H1 (cell line): ENCODE measurements around the gene TP73. TPM values are rescaled to one million over a fixed set of nuclear protein-coding genes. Genes with fewer than 3 reads are reported as not detected.

Experiments
- CTCF ChIA-PET: fragments of 300-600 bp; sonication (Branson Sonifier 250); formaldehyde crosslinking; loops from one replicate; lab custom pipeline; 2021; ENCODE audit not compliant: partially characterized antibody; lab: Charles Lee
- POLR2A ChIA-PET: fragments of 300-600 bp; sonication (Branson Sonifier 250); formaldehyde crosslinking; loops from one replicate; lab custom pipeline; 2021; ENCODE audit warnings: inconsistent platforms; ENCODE audit not compliant: partially characterized antibody; lab: Charles Lee
- DNase-seq, 2 experiments: peaks; one replicate each; pipeline versions ENCODE4 v3.0.0 to v3.0.0-alpha.2; 2010 to 2022; ENCODE audit warnings: low spot score in 2 of 2, low read depth in 1 of 2, mixed read lengths in 1 of 2
- FAIRE-seq: peaks from 2 replicates; lab custom pipeline; 2011; peaks lifted over from hg19 to GRCh38; lab: Jason Lieb, UNC
- H2AFZ ChIP-seq: 2 replicates; pipeline ENCODE4 v1.8.1; 2012; ENCODE audit warnings: low read length, inconsistent platforms
- H2AK5ac ChIP-seq: 2 replicates; pipeline ENCODE4 v1.6.1; 2013; ENCODE audit warnings: low read depth, low read length
- H2BK120ac ChIP-seq: replicated peaks from 2 replicates; pipeline ENCODE3; 2013; ENCODE audit warnings: low read depth, low read length, inconsistent platforms
- H2BK12ac ChIP-seq: 2 replicates; pipeline ENCODE4 v1.6.1; 2013; ENCODE audit warnings: low read depth, low read length
- H2BK15ac ChIP-seq: 2 replicates; pipeline ENCODE4 v1.6.1; 2013; ENCODE audit warnings: low read length
- H2BK20ac ChIP-seq: 2 replicates; pipeline ENCODE4 v1.6.1; 2013; ENCODE audit warnings: low read length
- H2BK5ac ChIP-seq: 2 replicates; pipeline ENCODE4 v1.6.1; 2013; ENCODE audit warnings: low read depth, low read length
- H3K14ac ChIP-seq: 2 replicates; pipeline ENCODE4 v1.6.1; 2013; ENCODE audit warnings: inconsistent platforms; ENCODE audit not compliant: insufficient read length
- H3K18ac ChIP-seq: 2 replicates; pipeline ENCODE4 v1.6.1; 2013; ENCODE audit warnings: low read length; ENCODE audit errors: extremely low read depth
- H3K23ac ChIP-seq: 2 replicates; pipeline ENCODE4 v1.6.1; 2013; ENCODE audit warnings: inconsistent platforms; ENCODE audit not compliant: insufficient read length
- H3K23me2 ChIP-seq: 2 replicates; pipeline ENCODE4 v1.6.1; 2013; ENCODE audit warnings: low read depth, low read length
- H3K27ac ChIP-seq: 2 replicates; pipeline ENCODE4 v1.6.1; 2011; ENCODE audit warnings: low read depth, low read length, inconsistent platforms
- H3K27me3 ChIP-seq, 4 experiments: replicated peaks in 1 of 4; 1 replicate in 1 of 4; 2 replicates in 3 of 4; pipeline versions ENCODE4 v1.6.1 to v1.8.1; 2011 to 2013; ENCODE audit warnings: low read length in 3 of 4, mild to moderate bottlenecking in 3 of 4, inconsistent platforms in 2 of 4, mixed read lengths in 2 of 4, moderate library complexity in 1 of 4; ENCODE audit not compliant: control insufficient read depth in 3 of 4, insufficient read depth in 3 of 4; ENCODE audit errors: extremely low read depth in 1 of 4
- H3K36me3 ChIP-seq, 4 experiments: 2 replicates each; pipeline versions ENCODE4 v1.6.1 to v1.8.1; 2011 to 2013; ENCODE audit warnings: mild to moderate bottlenecking in 4 of 4, low read length in 3 of 4, moderate library complexity in 2 of 4, control low read depth in 1 of 4, inconsistent platforms in 1 of 4; ENCODE audit not compliant: insufficient read depth in 4 of 4, control insufficient read depth in 2 of 4
- H3K4ac ChIP-seq: replicated peaks from 2 replicates; pipeline ENCODE3; 2013; ENCODE audit warnings: low read length, low read depth, mixed read lengths, inconsistent platforms; ENCODE audit not compliant: insufficient read length
- H3K4me1 ChIP-seq, 4 experiments: replicated peaks in 1 of 4; 1 replicate in 1 of 4; 2 replicates in 3 of 4; pipeline versions ENCODE4 v1.6.1 to v1.8.1; 2011 to 2013; ENCODE audit warnings: low read length in 3 of 4, inconsistent platforms in 2 of 4, mixed read lengths in 1 of 4; ENCODE audit not compliant: insufficient read depth in 4 of 4, control insufficient read depth in 3 of 4
- H3K4me2 ChIP-seq, 2 experiments: 2 replicates each; pipeline versions ENCODE4 v1.6.1 to v1.8.1; 2011 to 2013; ENCODE audit warnings: low read depth in 2 of 2, low read length in 2 of 2, control low read depth in 1 of 2, inconsistent platforms in 1 of 2, mild to moderate bottlenecking in 1 of 2; ENCODE audit not compliant: insufficient read depth in 1 of 2
- H3K4me3 ChIP-seq, 4 experiments: fragments of 200-600, 300-600 bp in 1 of 4; sonication (generic), shearing (Covaris generic), sonication (Bioruptor Twin) in 1 of 4; 2 replicates each; pipeline versions ENCODE4 v1.5.1 to v1.8.1; 2011 to 2016; ENCODE audit warnings: low read length in 4 of 4, low read depth in 3 of 4, control low read depth in 2 of 4, inconsistent platforms in 2 of 4, mild to moderate bottlenecking in 2 of 4, mixed read lengths in 1 of 4, moderate library complexity in 1 of 4; ENCODE audit not compliant: insufficient read depth in 2 of 4; ENCODE audit errors: extremely low read depth in 1 of 4
- H3K56ac ChIP-seq: replicated peaks from 2 replicates; pipeline ENCODE3; 2013; ENCODE audit warnings: low read depth, mild to moderate bottlenecking, mixed read lengths, low read length, inconsistent platforms; ENCODE audit not compliant: insufficient read length
- H3K79me1 ChIP-seq: 2 replicates; pipeline ENCODE4 v1.6.1; 2013; ENCODE audit warnings: low read depth, low read length, control low read depth
- H3K79me2 ChIP-seq, 2 experiments: 2 replicates each; pipeline versions ENCODE4 v1.6.1 to v1.8.1; 2012 to 2013; ENCODE audit warnings: low read length in 2 of 2, mild to moderate bottlenecking in 2 of 2, inconsistent platforms in 1 of 2; ENCODE audit not compliant: insufficient read depth in 2 of 2, control insufficient read depth in 1 of 2
- H3K9ac ChIP-seq, 4 experiments: replicated peaks in 1 of 4; 1 replicate in 1 of 4; 2 replicates in 3 of 4; pipeline versions ENCODE4 v1.6.1 to v1.8.1; 2011 to 2013; ENCODE audit warnings: low read depth in 3 of 4, low read length in 3 of 4, control low read depth in 2 of 4, mild to moderate bottlenecking in 2 of 4, moderate library complexity in 2 of 4, inconsistent platforms in 1 of 4; ENCODE audit errors: extremely low read depth in 1 of 4
- H3K9me3 ChIP-seq, 2 experiments: 2 replicates each; pipeline versions ENCODE4 v1.6.1 to v1.8.1; 2012 to 2013; ENCODE audit warnings: mild to moderate bottlenecking in 2 of 2, moderate library complexity in 2 of 2, control low read depth in 1 of 2, inconsistent platforms in 1 of 2, low read depth in 1 of 2, low read length in 1 of 2, mixed read lengths in 1 of 2; ENCODE audit not compliant: insufficient read depth in 2 of 2
- H4K20me1 ChIP-seq, 2 experiments: replicated peaks in 1 of 2; 2 replicates each; pipeline versions ENCODE3 to v1.8.1; 2011 to 2013; ENCODE audit warnings: inconsistent platforms in 2 of 2, low read length in 2 of 2, mild to moderate bottlenecking in 1 of 2; ENCODE audit not compliant: insufficient read depth in 2 of 2, control insufficient read depth in 1 of 2
- H4K5ac ChIP-seq: 2 replicates; pipeline ENCODE4 v1.6.1; 2013; ENCODE audit warnings: low read length, low read depth, mixed read lengths, inconsistent platforms; ENCODE audit not compliant: insufficient read length
- H4K8ac ChIP-seq: 2 replicates; pipeline ENCODE4 v1.8.0; 2013; ENCODE audit warnings: mild to moderate bottlenecking, moderate library complexity, low read length, inconsistent platforms; ENCODE audit not compliant: insufficient read depth; ENCODE audit errors: extremely low read depth
- H4K91ac ChIP-seq: replicated peaks from 2 replicates; pipeline ENCODE3; 2013; ENCODE audit warnings: low read length, mixed read lengths, inconsistent platforms; ENCODE audit not compliant: insufficient read length
- CBX8 ChIP-seq: fragments of 300-800, 300-1000 bp; sonication (generic); IDR thresholded peaks from 2 replicates; pipeline ENCODE4 v1.7.1; 2016; ENCODE audit warnings: low read depth, low read length, borderline replicate concordance
- CEBPB ChIP-seq: IDR thresholded peaks from 2 replicates; pipeline ENCODE4 v1.6.1; 2012; ENCODE audit warnings: low read depth, low read length
- EP300 ChIP-seq, 2 experiments: IDR thresholded peaks; 1 replicate in 1 of 2; 2 replicates in 1 of 2; pipeline ENCODE4 v1.6.1; 2011 to 2012; ENCODE audit warnings: low read depth in 2 of 2, low read length in 2 of 2, mild to moderate bottlenecking in 2 of 2, borderline replicate concordance in 1 of 2, inconsistent platforms in 1 of 2, moderate library complexity in 1 of 2
- JUND ChIP-seq: IDR thresholded peaks from 2 replicates; pipeline ENCODE4 v1.6.1; 2011; ENCODE audit warnings: mild to moderate bottlenecking, improper control_type of control experiment, low read length
- NRF1 ChIP-seq: IDR thresholded peaks from 2 replicates; pipeline ENCODE4 v1.6.1; 2011; ENCODE audit warnings: mild to moderate bottlenecking, low read depth, low read length, improper control_type of control experiment
- RAD21 ChIP-seq, 2 experiments: IDR thresholded peaks in 1 of 2; conservative IDR thresholded peaks in 1 of 2; 2 replicates each; pipeline ENCODE4 v1.6.1; 2011; ENCODE audit warnings: low read depth in 2 of 2, low read length in 2 of 2, improper control_type of control experiment in 1 of 2, inconsistent platforms in 1 of 2, mild to moderate bottlenecking in 1 of 2, moderate library complexity in 1 of 2
- SIX5 ChIP-seq: IDR thresholded peaks from 2 replicates; pipeline ENCODE4 v1.6.1; 2011; ENCODE audit warnings: mild to moderate bottlenecking, low read depth, low read length
- SP4 ChIP-seq: IDR thresholded peaks from 2 replicates; pipeline ENCODE4 v1.6.1; 2012; ENCODE audit warnings: low read length, inconsistent platforms
- TAF1 ChIP-seq: IDR thresholded peaks from 2 replicates; pipeline ENCODE4 v1.6.1; 2011; ENCODE audit warnings: mild to moderate bottlenecking, low read depth, low read length
- TCF12 ChIP-seq: IDR thresholded peaks from 2 replicates; pipeline ENCODE4 v1.6.1; 2011; ENCODE audit warnings: low read depth, mild to moderate bottlenecking, low read length
- WGBS, 2 experiments: shearing (Covaris generic) in 1 of 2; methylation state at CpG; one replicate each; pipeline versions ENCODE4 v1.1.6 to v1.1.7; 2013 to 2015; ENCODE audit warnings: low lambda C conversion rate in 2 of 2, mixed read lengths in 2 of 2, inconsistent platforms in 1 of 2, low coverage in 1 of 2, missing lambda C conversion rate in 1 of 2; ENCODE audit not compliant: insufficient replicate concordance in 2 of 2, insufficient coverage in 1 of 2, insufficient read length in 1 of 2; ENCODE audit errors: extremely low coverage in 1 of 2, missing lambda C conversion rate in 1 of 2; 5-methylcytosine and 5-hydroxymethylcytosine counted together
- polyA plus RNA-seq, 7 experiments: library from polyadenylated mRNA; depleted of rRNA in 3 of 7; stranded (reverse) in 5 of 7; unstranded in 2 of 7; fragments of >200 nt in 5 of 7; fragments of 200-250 nt in 2 of 7; gene quantifications; 1 replicate in 5 of 7; 2 replicates in 1 of 7; 4 replicates in 1 of 7; pipeline versions ENCODE4 v1.2.1 to v1.2.3, GENCODE V29; 2011 to 2013; ENCODE audit warnings: missing spikeins in 2 of 7, mixed read lengths in 2 of 7
- total RNA-seq: library from RNA; stranded (reverse); fragmentation: NEBNext Ultra II Directional; extraction: Animal tissue kit (Norgen Biotek cat#: 25700); gene quantifications from 2 replicates; pipeline ENCODE4 v1.2.1, GENCODE V29; 2021
- TF ChIP-seq, protein P1 (sequence below): IDR thresholded peaks from 2 replicates; pipeline ENCODE4 v1.6.1; 2011; ENCODE audit warnings: low read length, improper control_type of control experiment
- TF ChIP-seq, protein P2 (sequence below): IDR thresholded peaks from 2 replicates; pipeline ENCODE4 v1.6.1; 2012; ENCODE audit warnings: inconsistent platforms

The TP73 gene
- total and polyA plus RNA-seq, 2 of the 8 experiments (the other 6 are each of a cell fraction or from before 2014, with no cell fraction given), result 2.6 to 3.1 TPM

DNA sequence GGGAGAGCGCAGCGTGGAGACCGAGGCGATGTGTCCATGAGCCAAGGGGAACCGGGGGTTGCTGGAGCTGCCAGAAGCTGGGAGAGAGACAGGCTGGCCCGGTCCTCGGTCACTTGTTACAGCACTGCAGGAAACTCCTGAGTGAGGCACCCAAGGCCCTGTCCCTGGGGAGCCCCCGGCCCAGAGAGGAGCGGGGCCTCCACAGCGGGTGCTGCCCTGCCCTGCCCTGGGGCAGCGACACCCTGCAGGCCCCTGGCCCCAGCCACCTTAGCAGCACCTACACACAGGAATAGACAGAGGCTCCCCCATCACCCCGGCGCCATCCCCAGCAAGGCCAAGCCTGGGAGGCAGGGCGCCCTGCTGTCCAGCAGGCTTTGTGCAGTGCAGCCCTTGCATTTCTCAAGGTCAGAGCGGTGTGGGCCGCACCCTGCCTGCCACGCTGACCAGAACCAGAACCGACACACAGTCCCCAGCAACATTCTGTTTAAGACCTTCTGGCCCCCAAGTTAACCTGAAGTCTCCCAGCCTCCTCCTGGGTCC is 34.4 kb upstream of the TP73 start:
- Histone ChIP-seq H2BK12ac (no peak overlapping the region), H2BK5ac (no peak overlapping the region), H3K23ac (no peak overlapping the region), H4K5ac (no peak overlapping the region), H2AFZ (no peak overlapping the region), H2BK15ac (no peak overlapping the region), H3K14ac (no peak overlapping the region), H3K9ac (no peak overlapping the region), H3K27me3 (peaks cover 0 to 3% (median 2%) of the 10 kb centered on the region in 4 experiments; a peak in 4 of 7 replicates), H4K91ac (no peak overlapping the region), H4K20me1 (peaks cover 1 to 2% of the 10 kb centered on the region in 2 experiments), H3K23me2 (no peaks in the 10 kb centered on the region), H3K4me2 (no peak overlapping the region), H3K18ac (no peak overlapping the region; the same call in 1 of the 2 replicates), H2BK20ac (no peak overlapping the region), H3K4me1 (peaks cover 0 to 14% (median 11%) of the 10 kb centered on the region in 4 experiments; a peak in 6 of 7 replicates), H3K56ac (no peak overlapping the region), H3K79me1 (no peaks in the 10 kb centered on the region), H3K9me3 (no peaks in the 10 kb centered on the region), H2BK120ac (no peak overlapping the region), H4K8ac (no peak overlapping the region; the same call in 1 of the 2 replicates), H3K4me3 (no peak overlapping the region), H2AK5ac (no peak overlapping the region), H3K36me3 (no peaks in the 10 kb centered on the region), H3K79me2 (no peaks in the 10 kb centered on the region), H3K27ac (no peak overlapping the region), H3K4ac (no peak overlapping the region)
- CTCF ChIA-PET, result interaction anchor here (1.0 to 6.7 kb wide), 18 partner anchors 8 to 177 kb away, joined by 3 to 148 read pairs (median 7); no protein-coding TSS in a partner anchor
- FAIRE-seq (no peak), DNase-seq (no peak)
- 84% methylated on average over 17 of the region's 18 CpGs; no CpG with 5 or more reads in 1 of the 2 experiments for WGBS, 2 experiments
- POLR2A ChIA-PET, result no interaction called here
- TF ChIP-seq, protein P1, sequence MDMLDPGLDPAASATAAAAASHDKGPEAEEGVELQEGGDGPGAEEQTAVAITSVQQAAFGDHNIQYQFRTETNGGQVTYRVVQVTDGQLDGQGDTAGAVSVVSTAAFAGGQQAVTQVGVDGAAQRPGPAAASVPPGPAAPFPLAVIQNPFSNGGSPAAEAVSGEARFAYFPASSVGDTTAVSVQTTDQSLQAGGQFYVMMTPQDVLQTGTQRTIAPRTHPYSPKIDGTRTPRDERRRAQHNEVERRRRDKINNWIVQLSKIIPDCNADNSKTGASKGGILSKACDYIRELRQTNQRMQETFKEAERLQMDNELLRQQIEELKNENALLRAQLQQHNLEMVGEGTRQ, result no peak
- TF ChIP-seq EP300 (IDR thresholded peaks at IDR 0.05; ENCODE audit: borderline replicate concordance in 1 of 2, low read depth in 2 of 2, low read length in 2 of 2) (no peak), CEBPB (no peak), TCF12 (no peak), CBX8 (no peak), SP4 (no peak), JUND (no peak), SIX5 (no peak), NRF1 (no peak), TAF1 (no peak), RAD21 (IDR thresholded peaks at IDR 0.05 in 1 of 2, conservative IDR thresholded peaks at IDR 0.05 in 1 of 2; ENCODE audit: low read depth in 2 of 2, low read length in 2 of 2) (no peak)
- TF ChIP-seq, protein P2, sequence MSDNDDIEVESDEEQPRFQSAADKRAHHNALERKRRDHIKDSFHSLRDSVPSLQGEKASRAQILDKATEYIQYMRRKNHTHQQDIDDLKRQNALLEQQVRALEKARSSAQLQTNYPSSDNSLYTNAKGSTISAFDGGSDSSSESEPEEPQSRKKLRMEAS, result no peak
